Loucy (cell line): ENCODE data around the gene IL17RE.
"Not testable (repeated sequence)": the region's sequence is repeated elsewhere in the genome, so short reads cannot be mapped to it uniquely, and the experiment has no call there.

Experiments used
- CTCF ChIP-seq: fragments of 200-600 bp; sonication (generic); conservative IDR thresholded peaks from 2 replicates; pipeline ENCODE4 v1.5.1; 2014; ENCODE audit warnings: mild to moderate bottlenecking, antibody characterized with exemption, low read length
- EZH2phosphoT487 ChIP-seq: fragments of 200-600 bp; IDR thresholded peaks from 2 replicates; pipeline ENCODE4 v1.6.1; 2018; ENCODE audit warnings: antibody characterized with exemption, mild to moderate bottlenecking, moderate library complexity, borderline replicate concordance

DNA sequence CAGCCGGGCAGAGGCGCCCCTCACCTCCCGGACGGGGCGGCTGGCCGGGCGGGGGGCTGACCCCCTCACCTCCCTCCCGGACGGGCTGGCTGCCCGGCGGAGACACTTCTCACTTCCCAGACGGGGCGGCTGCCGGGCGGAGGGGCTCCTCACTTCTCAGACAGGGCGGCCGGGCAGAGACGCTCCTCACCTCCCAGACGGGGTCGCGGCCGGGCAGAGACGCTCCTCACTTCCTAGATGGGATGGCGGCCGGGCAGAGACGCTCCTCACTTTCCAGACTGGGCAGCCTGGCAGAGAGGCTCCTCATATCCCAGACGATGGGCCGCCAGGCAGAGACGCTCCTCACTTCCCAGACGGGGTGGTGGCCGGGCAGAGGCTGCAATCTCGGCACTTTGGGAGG lies 37.3 kb downstream of the IL17RE start:
- not testable (repeated sequence) for TF ChIP-seq CTCF, EZH2phosphoT487
